ENCODE data around the gene KIF21A.

Gene KIF21A

DNA sequence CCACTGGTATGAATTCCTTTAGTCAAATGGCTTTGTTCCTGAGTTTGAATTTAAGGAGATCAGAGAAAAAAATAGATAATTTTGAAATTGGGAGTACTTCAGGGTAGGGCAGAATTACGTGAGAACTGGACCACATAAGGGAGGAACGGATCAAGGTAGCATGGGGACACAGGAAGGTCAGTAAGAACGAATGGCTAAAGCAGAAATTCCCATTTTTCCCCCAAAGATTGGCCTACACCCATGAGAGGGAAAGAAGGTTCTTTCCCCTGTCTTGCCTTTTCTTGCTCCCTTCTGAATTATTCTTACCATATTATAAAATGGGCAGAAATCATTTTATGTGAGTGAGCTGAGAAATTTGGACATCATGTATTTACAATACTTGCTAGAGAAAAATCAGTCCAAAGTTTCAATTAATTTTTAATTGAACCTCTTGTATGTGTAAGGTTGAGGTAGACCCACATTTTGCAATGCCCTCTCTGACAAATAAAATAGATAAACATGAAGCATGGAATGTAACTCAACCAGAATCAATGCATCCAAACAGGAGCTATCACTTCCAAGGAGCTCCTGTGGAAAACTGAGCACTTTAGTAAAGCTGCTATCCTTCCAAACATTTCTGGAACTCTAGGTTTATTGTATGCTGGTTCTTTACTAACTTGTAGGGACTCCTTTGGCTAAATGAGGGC lies 93.8 kb downstream of the KIF21A start:
- TF ChIP-seq, protein P1, sequence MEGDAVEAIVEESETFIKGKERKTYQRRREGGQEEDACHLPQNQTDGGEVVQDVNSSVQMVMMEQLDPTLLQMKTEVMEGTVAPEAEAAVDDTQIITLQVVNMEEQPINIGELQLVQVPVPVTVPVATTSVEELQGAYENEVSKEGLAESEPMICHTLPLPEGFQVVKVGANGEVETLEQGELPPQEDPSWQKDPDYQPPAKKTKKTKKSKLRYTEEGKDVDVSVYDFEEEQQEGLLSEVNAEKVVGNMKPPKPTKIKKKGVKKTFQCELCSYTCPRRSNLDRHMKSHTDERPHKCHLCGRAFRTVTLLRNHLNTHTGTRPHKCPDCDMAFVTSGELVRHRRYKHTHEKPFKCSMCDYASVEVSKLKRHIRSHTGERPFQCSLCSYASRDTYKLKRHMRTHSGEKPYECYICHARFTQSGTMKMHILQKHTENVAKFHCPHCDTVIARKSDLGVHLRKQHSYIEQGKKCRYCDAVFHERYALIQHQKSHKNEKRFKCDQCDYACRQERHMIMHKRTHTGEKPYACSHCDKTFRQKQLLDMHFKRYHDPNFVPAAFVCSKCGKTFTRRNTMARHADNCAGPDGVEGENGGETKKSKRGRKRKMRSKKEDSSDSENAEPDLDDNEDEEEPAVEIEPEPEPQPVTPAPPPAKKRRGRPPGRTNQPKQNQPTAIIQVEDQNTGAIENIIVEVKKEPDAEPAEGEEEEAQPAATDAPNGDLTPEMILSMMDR (conservative IDR thresholded peaks at IDR 0.05; ENCODE audit: low read depth, low read length): no peak
- H3K4me3 ChIP-seq (ENCODE audit: low read length): no peak overlapping the region
- no peak for DNase-seq (ENCODE audit: low read depth)

- no peak for DNase-seq (ENCODE audit: low read depth)
- TF ChIP-seq, protein P1 (conservative IDR thresholded peaks at IDR 0.05; ENCODE audit: low read depth, low read length): no peak
- H3K4me3 ChIP-seq (ENCODE audit: low read length): no peak overlapping the region
These were observed 94.4 kb downstream of the KIF21A start for GRCh38 chr12:39348523-39348922.

- no peak overlapping the region for H3K4me3 ChIP-seq (ENCODE audit: low read length)
- TF ChIP-seq, protein P1 (conservative IDR thresholded peaks at IDR 0.05; ENCODE audit: low read depth, low read length): no peak
- no peak for DNase-seq (ENCODE audit: low read depth)
These were observed 98.0 kb downstream of the KIF21A start for GRCh38 chr12:39344926-39345325.

DNA sequence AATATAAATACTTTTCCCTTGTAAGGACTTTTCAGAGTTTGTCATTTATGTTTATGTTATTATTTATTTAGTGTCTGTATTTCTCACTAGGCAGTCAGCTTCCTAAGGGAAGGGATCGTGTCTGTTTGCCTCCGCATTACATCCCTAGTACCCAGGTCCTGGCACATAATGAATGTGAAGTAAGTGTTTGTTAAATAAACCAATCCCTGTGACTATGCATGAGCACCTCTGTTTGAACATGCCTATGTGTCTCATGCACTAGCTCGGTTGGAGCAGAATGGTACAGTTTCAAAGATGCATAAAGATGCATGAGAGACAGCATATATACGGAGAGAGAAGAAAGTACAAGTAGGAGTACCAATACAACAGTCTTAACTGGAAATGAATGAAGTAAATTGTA lies 99.3 kb downstream of the KIF21A start:
- H3K4me3 ChIP-seq (ENCODE audit: low read length): no peak overlapping the region
- TF ChIP-seq, protein P1 (conservative IDR thresholded peaks at IDR 0.05; ENCODE audit: low read depth, low read length): no peak
- no peak for DNase-seq (ENCODE audit: low read depth)

- TF ChIP-seq, protein P1 (conservative IDR thresholded peaks at IDR 0.05; ENCODE audit: low read depth, low read length): no peak
- no peak overlapping the region for H3K4me3 ChIP-seq (ENCODE audit: low read length)
- no peak for DNase-seq (ENCODE audit: low read depth)
These were observed 101.2 kb downstream of the KIF21A start for GRCh38 chr12:39341761-39342160.

DNA sequence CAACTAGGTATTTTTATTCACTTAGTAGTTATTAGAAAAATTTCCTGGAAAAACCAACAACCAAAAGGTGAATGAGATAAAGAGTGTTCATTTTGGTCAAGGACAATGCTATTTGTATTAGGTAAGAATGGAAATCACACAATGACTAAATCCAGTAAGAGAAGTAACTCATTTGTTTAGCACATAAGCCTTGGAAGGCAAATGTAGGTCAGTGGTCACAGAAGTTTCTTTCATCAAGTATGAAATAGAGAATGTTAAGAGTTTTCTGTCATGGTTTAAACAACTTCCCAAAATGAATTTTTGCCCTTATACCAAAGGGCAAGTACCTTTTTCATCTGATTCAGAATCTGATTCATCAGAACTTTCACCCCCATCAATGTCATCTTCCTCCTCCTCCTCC lies 101.7 kb downstream of the KIF21A start:
- no peak for DNase-seq (ENCODE audit: low read depth)
- H3K4me3 ChIP-seq (ENCODE audit: low read length): no peak overlapping the region
- TF ChIP-seq, protein P1 (conservative IDR thresholded peaks at IDR 0.05; ENCODE audit: low read depth, low read length): no peak

DNA sequence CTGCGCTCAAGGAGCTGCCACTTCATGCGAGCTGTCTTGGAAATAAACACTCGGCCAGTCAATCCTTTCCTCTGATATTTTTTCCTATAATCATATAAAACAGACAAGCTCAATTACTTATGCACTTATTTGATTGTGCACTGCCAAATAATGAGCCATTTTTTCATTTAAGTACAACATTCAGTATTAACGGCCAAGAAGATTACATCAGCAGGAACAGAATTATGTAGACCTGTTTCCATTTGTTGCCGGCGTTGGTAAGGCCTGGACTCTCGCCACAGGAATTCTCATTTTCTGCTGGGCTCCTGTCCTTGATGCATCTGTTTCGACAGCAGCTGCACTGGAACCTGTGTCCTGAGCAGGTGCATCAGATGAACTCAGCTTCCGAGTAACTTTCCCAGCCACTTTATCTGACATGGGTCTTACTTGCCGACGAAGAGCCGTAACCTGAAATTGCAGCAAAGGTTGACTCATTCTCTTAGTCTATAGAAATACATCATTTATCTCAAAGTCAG lies 110.2 kb downstream of the KIF21A start:
- no peak overlapping the region for H3K4me3 ChIP-seq (ENCODE audit: low read length)
- DNase-seq (ENCODE audit: low read depth): no peak
- TF ChIP-seq, protein P1 (conservative IDR thresholded peaks at IDR 0.05; ENCODE audit: low read depth, low read length): no peak

Data from retinal pigment epithelial cell (primary cell).